HG03175 (cell line): ENCODE data around the gene PARP11.

Source experiments
- ATAC-seq: cut with Tn5 transposase; IDR thresholded peaks from one replicate; pipeline ENCODE4 v1.9.1; 2021; ENCODE audit warnings: mild to moderate bottlenecking, moderate library complexity; ENCODE audit not compliant: unreplicated experiment

Gene PARP11

GRCh38 chr12:3775385-3776035 is 97.7 kb downstream of the PARP11 start:
- ATAC-seq: no peak

- no peak for ATAC-seq
These were observed 100.8 kb downstream of the PARP11 start for GRCh38 chr12:3772380-3772779.

- no peak for ATAC-seq
These were observed 101.3 kb downstream of the PARP11 start for GRCh38 chr12:3771853-3772252.

- no peak for ATAC-seq
These were observed 102.3 kb downstream of the PARP11 start for GRCh38 chr12:3770891-3771290.

GRCh38 chr12:3768911-3769447 is 104.2 kb downstream of the PARP11 start:
- ATAC-seq: no peak

GRCh38 chr12:3761116-3761735 is 112.0 kb downstream of the PARP11 start:
- ATAC-seq: no peak

GRCh38 chr12:3759878-3760277 is 113.3 kb downstream of the PARP11 start:
- ATAC-seq: no peak
